GM21381 (cell line): ENCODE data around the gene GPR50.

Source experiments
- ATAC-seq: cut with Tn5 transposase; IDR thresholded peaks from one replicate; pipeline ENCODE4 v1.9.1; 2021; ENCODE audit warnings: mild to moderate bottlenecking, moderate library complexity; ENCODE audit not compliant: unreplicated experiment

Gene GPR50

DNA sequence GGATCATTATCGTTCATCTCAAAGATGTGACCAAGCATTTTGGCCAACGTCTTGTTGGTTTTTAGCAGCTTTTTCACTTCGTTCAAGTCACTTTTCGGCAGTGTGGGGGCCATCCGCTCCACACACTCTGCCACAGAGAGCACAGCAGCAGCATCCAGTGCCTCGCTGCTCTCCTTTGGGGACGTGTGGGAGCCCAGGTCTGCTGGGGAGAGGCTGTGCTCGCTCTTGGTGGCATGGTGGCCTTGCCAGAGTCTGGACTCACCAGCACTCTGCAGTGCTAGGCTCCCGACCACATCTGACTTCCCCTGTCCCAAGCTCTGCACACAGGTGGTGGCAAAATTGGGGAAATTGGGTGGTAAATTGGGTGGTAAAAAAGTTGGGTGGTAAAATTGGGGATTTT is 50.6 kb downstream of the GPR50 start:
- ATAC-seq = no peak

DNA sequence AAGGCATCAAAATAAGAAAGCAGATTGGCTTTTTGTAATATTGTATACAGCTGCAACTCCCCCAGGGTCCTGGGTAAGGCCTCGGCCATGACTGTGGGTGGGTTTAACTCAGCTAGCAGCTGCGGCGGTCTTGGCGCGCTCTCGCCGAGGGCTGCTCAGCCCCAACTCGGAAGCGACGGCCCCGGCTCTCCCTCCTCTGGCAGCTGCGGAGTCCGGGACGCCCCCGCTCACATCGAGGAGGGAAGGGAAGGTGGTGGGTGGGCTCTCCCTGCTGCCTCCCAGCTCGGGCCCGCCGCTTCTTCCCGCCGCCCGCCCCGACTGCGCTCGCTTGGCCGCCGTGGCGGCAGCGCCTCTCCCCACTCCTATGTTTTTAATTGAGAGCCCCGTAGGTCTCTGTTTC is 51.2 kb downstream of the GPR50 start:
- ATAC-seq = no peak

DNA sequence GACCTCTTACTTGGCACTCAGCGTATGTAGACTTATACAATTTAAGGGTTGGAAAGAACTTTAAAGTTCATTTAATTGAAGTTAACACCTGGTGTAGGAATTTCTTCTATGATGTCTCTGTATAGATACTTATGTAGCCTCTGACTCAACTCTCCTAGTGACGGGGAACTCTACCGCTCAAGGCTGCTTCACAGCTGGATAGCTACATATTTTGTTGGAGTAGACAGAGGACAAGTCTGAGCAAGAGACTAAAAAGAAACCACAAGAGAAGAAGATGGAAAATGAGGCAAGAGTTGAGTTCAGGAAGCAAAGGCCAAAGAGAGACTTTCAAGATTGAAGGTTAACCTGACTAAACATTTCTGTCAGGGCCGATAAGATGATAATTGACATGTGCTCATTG is 52.6 kb downstream of the GPR50 start:
- ATAC-seq = no peak
